ENCODE results near the gene NFASC. TPM values are rescaled to one million over a fixed set of nuclear protein-coding genes. Genes with fewer than 3 reads are reported as not detected.

NFASC gene
- total and polyA plus RNA-seq, 7 donors = 0.46 to 105 (median 17.6) TPM

DNA sequence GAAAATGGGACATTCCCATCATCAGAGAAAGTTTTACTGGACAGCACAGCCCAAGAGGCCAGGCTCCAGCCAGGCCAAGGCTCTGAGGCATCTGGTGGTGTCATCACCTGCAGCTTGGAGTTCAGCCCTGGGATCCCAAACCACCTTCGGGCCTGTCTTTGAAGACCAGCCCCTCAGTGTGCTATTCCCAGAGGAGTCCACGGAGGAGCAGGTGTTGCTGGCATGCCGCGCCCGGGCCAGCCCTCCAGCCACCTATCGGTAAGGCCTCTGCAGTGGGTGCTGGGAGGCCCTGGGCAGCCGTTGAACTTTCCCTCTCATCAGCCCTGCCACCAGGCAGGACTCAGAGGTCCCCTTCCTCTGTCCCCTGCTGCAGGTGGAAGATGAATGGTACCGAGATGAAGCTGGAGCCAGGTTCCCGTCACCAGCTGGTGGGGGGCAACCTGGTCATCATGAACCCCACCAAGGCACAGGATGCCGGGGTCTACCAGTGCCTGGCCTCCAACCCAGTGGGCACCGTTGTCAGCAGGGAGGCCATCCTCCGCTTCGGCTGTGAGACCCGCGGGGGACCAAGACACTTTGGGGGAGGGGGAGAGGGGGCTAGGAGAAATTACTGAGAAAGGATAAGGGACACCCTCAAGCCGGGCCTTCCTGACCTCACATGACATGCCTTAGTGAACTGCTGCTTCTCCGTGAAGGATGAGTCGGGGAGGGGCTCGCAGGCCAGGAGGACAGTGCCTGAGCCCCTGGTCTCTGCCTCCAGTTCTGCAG is 187.3 kb downstream of the NFASC start:
- no peak for TF ChIP-seq POLR2AphosphoS5 (IDR thresholded peaks at IDR 0.05)
- no peak for TF ChIP-seq POLR2A (IDR thresholded peaks at IDR 0.05)
- TF ChIP-seq, protein P1, sequence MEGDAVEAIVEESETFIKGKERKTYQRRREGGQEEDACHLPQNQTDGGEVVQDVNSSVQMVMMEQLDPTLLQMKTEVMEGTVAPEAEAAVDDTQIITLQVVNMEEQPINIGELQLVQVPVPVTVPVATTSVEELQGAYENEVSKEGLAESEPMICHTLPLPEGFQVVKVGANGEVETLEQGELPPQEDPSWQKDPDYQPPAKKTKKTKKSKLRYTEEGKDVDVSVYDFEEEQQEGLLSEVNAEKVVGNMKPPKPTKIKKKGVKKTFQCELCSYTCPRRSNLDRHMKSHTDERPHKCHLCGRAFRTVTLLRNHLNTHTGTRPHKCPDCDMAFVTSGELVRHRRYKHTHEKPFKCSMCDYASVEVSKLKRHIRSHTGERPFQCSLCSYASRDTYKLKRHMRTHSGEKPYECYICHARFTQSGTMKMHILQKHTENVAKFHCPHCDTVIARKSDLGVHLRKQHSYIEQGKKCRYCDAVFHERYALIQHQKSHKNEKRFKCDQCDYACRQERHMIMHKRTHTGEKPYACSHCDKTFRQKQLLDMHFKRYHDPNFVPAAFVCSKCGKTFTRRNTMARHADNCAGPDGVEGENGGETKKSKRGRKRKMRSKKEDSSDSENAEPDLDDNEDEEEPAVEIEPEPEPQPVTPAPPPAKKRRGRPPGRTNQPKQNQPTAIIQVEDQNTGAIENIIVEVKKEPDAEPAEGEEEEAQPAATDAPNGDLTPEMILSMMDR (IDR thresholded peaks at IDR 0.05) = no peak
- no peak for TF ChIP-seq EP300 (IDR thresholded peaks at IDR 0.05)
- intact Hi-C loops (cut with DNase I) = no loop called here
- H3K4me1 ChIP-seq = peaks cover 0 to 8% (median 7%) of the 10 kb centered on the region in 4 donors
- WGBS, 2 donors = 77 to 88% methylated on average over 19 of the region's 19 CpGs
- H3K36me3 ChIP-seq = no peaks in the 10 kb centered on the region
- no peak overlapping the region for H3K4me3 ChIP-seq
- no peaks in the 10 kb centered on the region for H3K9me3 ChIP-seq
- peak; percentile 49 for DNase-seq
- H3K27ac ChIP-seq = no peak overlapping the region
- H3K27me3 ChIP-seq = no peaks in the 10 kb centered on the region

DNA sequence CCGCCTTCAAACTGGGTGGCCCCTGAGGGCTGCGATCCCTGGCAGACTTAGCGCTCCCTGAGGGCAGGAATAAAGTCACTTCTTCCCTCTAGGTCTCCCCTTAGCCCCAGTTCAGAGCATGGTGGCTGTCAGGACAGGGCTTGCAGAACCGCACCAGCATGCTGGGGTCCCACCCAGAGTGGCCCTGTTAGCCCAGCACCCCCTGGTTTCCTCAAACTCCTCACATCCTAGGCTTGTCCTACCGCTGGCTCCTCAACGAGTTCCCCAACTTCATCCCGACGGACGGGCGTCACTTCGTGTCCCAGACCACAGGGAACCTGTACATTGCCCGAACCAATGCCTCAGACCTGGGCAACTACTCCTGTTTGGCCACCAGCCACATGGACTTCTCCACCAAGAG is 188.2 kb downstream of the NFASC start:
- Histone ChIP-seq H3K27ac (no peak overlapping the region), H3K36me3 (no peaks in the 10 kb centered on the region), H3K27me3 (no peaks in the 10 kb centered on the region), H3K4me3 (no peak overlapping the region), H3K4me1 (peaks cover 0 to 8% (median 7%) of the 10 kb centered on the region in 4 donors), H3K9me3 (no peaks in the 10 kb centered on the region)
- DNase-seq = peak; percentile 54
- 94 to 96% methylated on average over 12 of the region's 12 CpGs for WGBS, 2 donors
- intact Hi-C loops (cut with DNase I) = no loop called here
- TF ChIP-seq POLR2A (IDR thresholded peaks at IDR 0.05) (no peak), POLR2AphosphoS5 (IDR thresholded peaks at IDR 0.05) (no peak), EP300 (IDR thresholded peaks at IDR 0.05) (no peak)
- TF ChIP-seq, protein P1 (IDR thresholded peaks at IDR 0.05) = no peak

GRCh38 chr1:205059660-205060059 is 189.0 kb downstream of the NFASC start:
- H3K4me1 ChIP-seq = peaks cover 0 to 8% (median 7%) of the 10 kb centered on the region in 4 donors
- H3K36me3 ChIP-seq = no peaks in the 10 kb centered on the region
- intact Hi-C loops (cut with DNase I) = no loop called here
- H3K9me3 ChIP-seq = no peaks in the 10 kb centered on the region
- 94% methylated on average over 6 of the region's 6 CpGs for WGBS, 2 donors
- peak; percentile 53 for DNase-seq
- TF ChIP-seq POLR2A (IDR thresholded peaks at IDR 0.05) (no peak), POLR2AphosphoS5 (IDR thresholded peaks at IDR 0.05) (no peak), EP300 (IDR thresholded peaks at IDR 0.05) (no peak)
- TF ChIP-seq, protein P1 (IDR thresholded peaks at IDR 0.05) = no peak
- no peaks in the 10 kb centered on the region for H3K27me3 ChIP-seq
- no peak overlapping the region for H3K27ac ChIP-seq
- no peak overlapping the region for H3K4me3 ChIP-seq

GRCh38 chr1:205060746-205061145 is 190.1 kb downstream of the NFASC start:
- DNase-seq = no peak
- 92 to 94% methylated on average over 10 of the region's 10 CpGs for WGBS, 2 donors
- Histone ChIP-seq H3K36me3 (no peaks in the 10 kb centered on the region), H3K27ac (no peak overlapping the region), H3K4me1 (peaks cover 0 to 8% (median 7%) of the 10 kb centered on the region in 4 donors), H3K27me3 (no peaks in the 10 kb centered on the region), H3K9me3 (no peaks in the 10 kb centered on the region), H3K4me3 (no peak overlapping the region)
- intact Hi-C loops (cut with DNase I) = loop anchor here (1.0 kb wide), 1 partner anchor 70 kb away; no protein-coding TSS in a partner anchor
- TF ChIP-seq, protein P1 (IDR thresholded peaks at IDR 0.05) = no peak
- TF ChIP-seq POLR2AphosphoS5 (IDR thresholded peaks at IDR 0.05) = no peak
- no peak for TF ChIP-seq EP300 (IDR thresholded peaks at IDR 0.05)
- TF ChIP-seq POLR2A (IDR thresholded peaks at IDR 0.05) = no peak

Measured in sigmoid colon (tissue), 7 donors.